PC-9 (cell line): ENCODE data around the gene CNGA2. TPM values are rescaled to one million over a fixed set of nuclear protein-coding genes. Genes with fewer than 3 reads are reported as not detected.

Experiments used
- BruUV-seq: library from RNA; stranded (reverse); fragments of 400-500 nt; replicated peaks from 2 replicates; lab custom pipeline; 2021; lab: Mats Ljungman, UMichigan
- CTCF ChIA-PET: fragments of 300-600 bp; sonication (Branson Sonifier 250); formaldehyde crosslinking; loops from one replicate; lab custom pipeline; 2022; ENCODE audit warnings: antibody characterized with exemption; lab: Charles Lee
- POLR2A ChIA-PET: fragments of 300-600 bp; sonication (Branson Sonifier 250); formaldehyde crosslinking; loops from one replicate; lab custom pipeline; 2022; ENCODE audit warnings: antibody characterized with exemption; ENCODE audit not compliant: unreplicated experiment; lab: Charles Lee
- DNase-seq, 2 experiments: peaks; one replicate each; pipeline versions ENCODE4 v3.0.0 to v3.0.0-alpha.2; 2015 to 2022; ENCODE audit warnings: mixed read lengths in 1 of 2
- H2AFZ ChIP-seq: fragments of 200-600 bp; sonication (generic); 2 replicates; pipeline ENCODE4 v1.8.1; 2017; ENCODE audit warnings: antibody characterized with exemption
- H3F3A ChIP-seq: fragments of 200-600 bp; sonication (generic); 2 replicates; pipeline ENCODE4 v1.8.1; 2017; ENCODE audit warnings: antibody characterized with exemption, mild to moderate bottlenecking, low read depth; ENCODE audit not compliant: insufficient read depth
- H3K27ac ChIP-seq: fragments of 200-600 bp; sonication (generic); 2 replicates; pipeline ENCODE4 v1.6.1; 2016; ENCODE audit warnings: mixed run types
- H3K27me3 ChIP-seq: fragments of 200-600 bp; sonication (generic); 2 replicates; pipeline ENCODE4 v1.6.1; 2016; ENCODE audit warnings: low read depth, mixed run types; ENCODE audit not compliant: insufficient read depth
- H3K36me3 ChIP-seq: fragments of 200-600 bp; sonication (generic); 2 replicates; pipeline ENCODE4 v1.6.1; 2016; ENCODE audit warnings: low read depth, mixed run types
- H3K4me1 ChIP-seq: fragments of 200-600 bp; sonication (generic); replicated peaks from 2 replicates; pipeline ENCODE4 v1.6.1; 2016; ENCODE audit warnings: mixed run types; ENCODE audit not compliant: insufficient read depth
- H3K4me2 ChIP-seq: fragments of 200-600 bp; sonication (generic); 2 replicates; pipeline ENCODE4 v1.6.1; 2017; ENCODE audit warnings: mixed run types
- H3K4me3 ChIP-seq: fragments of 200-600 bp; sonication (generic); 2 replicates; pipeline ENCODE4 v1.6.1; 2016; ENCODE audit warnings: mixed run types
- H3K79me2 ChIP-seq: fragments of 200-600 bp; sonication (generic); 2 replicates; pipeline ENCODE4 v1.6.1; 2017; ENCODE audit warnings: low read depth, mixed run types
- H3K9me2 ChIP-seq: fragments of 200-600 bp; sonication (generic); 2 replicates; pipeline ENCODE4 v1.8.1; 2017; ENCODE audit warnings: mild to moderate bottlenecking; ENCODE audit not compliant: insufficient read depth
- H3K9me3 ChIP-seq: fragments of 200-600 bp; sonication (generic); 2 replicates; pipeline ENCODE4 v1.8.1; 2016; ENCODE audit warnings: low read depth; ENCODE audit not compliant: insufficient read depth
- H4K20me1 ChIP-seq: fragments of 200-600 bp; sonication (generic); 2 replicates; pipeline ENCODE4 v1.8.1; 2017; ENCODE audit not compliant: insufficient read depth
- EZH2 ChIP-seq: fragments of 200-600 bp; sonication (generic); IDR thresholded peaks from 2 replicates; pipeline ENCODE4 v1.8.0; 2017; ENCODE audit warnings: antibody characterized with exemption, low read depth
- intact Hi-C: fragments of 100-400 bp; cut with micrococcal nuclease; formaldehyde crosslinking; loops from one replicate; pipeline ENCODE4 v1.10.0; 2022; ENCODE audit not compliant: unreplicated experiment
- total RNA-seq: library from RNA; stranded (reverse); gene quantifications from 2 replicates; pipeline ENCODE4 v1.2.3, GENCODE V29; 2021
- TF ChIP-seq, protein P1 (sequence below): fragments of 200-600 bp; sonication (generic); conservative IDR thresholded peaks from 2 replicates; pipeline ENCODE4 v1.6.1; 2017; ENCODE audit warnings: mixed run types, antibody characterized with exemption, mild to moderate bottlenecking, moderate library complexity

CNGA2 gene
- total RNA-seq, 1 experiment from 2014 or later: not detected

DNA sequence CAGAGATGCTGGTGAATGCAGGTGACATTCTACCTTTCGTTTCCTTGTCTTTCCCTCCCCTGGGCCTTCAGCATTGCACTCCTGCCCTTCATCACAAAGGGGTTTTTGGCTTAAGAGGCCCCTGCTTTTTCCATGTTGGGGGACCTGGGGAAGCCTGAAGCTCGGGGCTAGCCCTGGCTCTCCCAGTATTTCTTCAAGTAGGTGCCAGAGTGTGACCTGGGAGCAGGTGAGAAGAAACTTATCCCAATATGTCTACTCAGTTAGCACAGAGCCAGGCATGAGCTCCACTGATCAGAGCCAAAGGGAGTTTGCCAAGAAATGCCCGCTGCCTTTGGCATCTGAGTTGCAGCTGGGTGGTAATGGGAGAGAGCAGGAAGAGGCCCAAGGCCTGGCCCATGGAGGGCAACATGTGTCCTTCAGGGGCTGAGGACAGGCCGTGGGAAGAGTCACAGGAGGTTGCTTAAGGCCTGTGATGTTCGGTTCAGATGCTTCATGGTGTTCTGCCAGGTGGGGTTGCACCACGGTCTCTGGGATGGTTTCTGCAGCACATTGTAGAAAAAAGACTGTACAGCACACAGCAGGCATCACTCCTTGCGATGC is 31.7 kb upstream of the CNGA2 start:
- Histone ChIP-seq H3K4me1 (no peaks in the 10 kb centered on the region), H3K9me3 (no peaks in the 10 kb centered on the region), H3F3A (no peaks in the 10 kb centered on the region), H3K4me2 (no peak overlapping the region), H3K27me3 (peaks cover 96% of the 10 kb centered on the region), H3K36me3 (no peaks in the 10 kb centered on the region), H4K20me1 (no peaks in the 10 kb centered on the region), H3K27ac (no peak overlapping the region), H3K9me2 (no peaks in the 10 kb centered on the region), H3K79me2 (no peaks in the 10 kb centered on the region), H2AFZ (no peak overlapping the region), H3K4me3 (no peak overlapping the region)
- intact Hi-C loops: no loop called here
- CTCF ChIA-PET: no interaction called here
- DNase-seq: no peak
- POLR2A ChIA-PET: no interaction called here
- no TSS peak for BruUV-seq
- TF ChIP-seq, protein P1, sequence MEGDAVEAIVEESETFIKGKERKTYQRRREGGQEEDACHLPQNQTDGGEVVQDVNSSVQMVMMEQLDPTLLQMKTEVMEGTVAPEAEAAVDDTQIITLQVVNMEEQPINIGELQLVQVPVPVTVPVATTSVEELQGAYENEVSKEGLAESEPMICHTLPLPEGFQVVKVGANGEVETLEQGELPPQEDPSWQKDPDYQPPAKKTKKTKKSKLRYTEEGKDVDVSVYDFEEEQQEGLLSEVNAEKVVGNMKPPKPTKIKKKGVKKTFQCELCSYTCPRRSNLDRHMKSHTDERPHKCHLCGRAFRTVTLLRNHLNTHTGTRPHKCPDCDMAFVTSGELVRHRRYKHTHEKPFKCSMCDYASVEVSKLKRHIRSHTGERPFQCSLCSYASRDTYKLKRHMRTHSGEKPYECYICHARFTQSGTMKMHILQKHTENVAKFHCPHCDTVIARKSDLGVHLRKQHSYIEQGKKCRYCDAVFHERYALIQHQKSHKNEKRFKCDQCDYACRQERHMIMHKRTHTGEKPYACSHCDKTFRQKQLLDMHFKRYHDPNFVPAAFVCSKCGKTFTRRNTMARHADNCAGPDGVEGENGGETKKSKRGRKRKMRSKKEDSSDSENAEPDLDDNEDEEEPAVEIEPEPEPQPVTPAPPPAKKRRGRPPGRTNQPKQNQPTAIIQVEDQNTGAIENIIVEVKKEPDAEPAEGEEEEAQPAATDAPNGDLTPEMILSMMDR: no peak
- TF ChIP-seq EZH2: no peak

DNA sequence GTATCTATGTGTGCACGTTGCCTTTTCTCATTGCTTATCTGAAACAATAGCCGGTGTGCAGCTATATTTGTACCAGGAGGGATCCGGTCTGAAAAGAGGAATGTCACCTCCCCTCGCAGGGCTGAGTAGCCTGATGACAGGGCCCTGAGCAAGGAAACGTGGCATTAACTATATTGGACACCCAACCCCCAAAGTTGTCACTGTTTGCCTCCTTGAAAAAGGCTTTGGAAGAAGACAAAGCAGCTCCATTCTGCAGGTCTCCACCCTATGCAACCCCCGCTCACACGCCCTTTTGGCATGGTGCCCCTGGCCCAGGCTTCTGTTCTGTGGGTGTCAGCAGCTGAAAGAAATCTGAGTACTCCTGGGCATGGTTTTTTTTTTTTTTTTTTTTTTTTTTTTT is 31.1 kb upstream of the CNGA2 start:
- intact Hi-C loops: no loop called here
- H3K9me3 ChIP-seq: no peaks in the 10 kb centered on the region
- TF ChIP-seq, protein P1: no peak
- no peak for TF ChIP-seq EZH2
- no peaks in the 10 kb centered on the region for H3K4me1 ChIP-seq
- BruUV-seq: no TSS peak
- CTCF ChIA-PET: no interaction called here
- H3F3A ChIP-seq: no peaks in the 10 kb centered on the region
- DNase-seq: no peak
- H3K27me3 ChIP-seq: peaks cover 96% of the 10 kb centered on the region
- no peak overlapping the region for H2AFZ ChIP-seq
- H3K79me2 ChIP-seq: no peaks in the 10 kb centered on the region
- H3K27ac ChIP-seq: no peak overlapping the region
- H3K4me3 ChIP-seq: no peak overlapping the region
- POLR2A ChIA-PET: no interaction called here
- H3K9me2 ChIP-seq: no peaks in the 10 kb centered on the region
- no peaks in the 10 kb centered on the region for H4K20me1 ChIP-seq
- H3K4me2 ChIP-seq: no peak overlapping the region
- H3K36me3 ChIP-seq: no peaks in the 10 kb centered on the region

GRCh38 chrX:151704041-151704663 is 30.4 kb upstream of the CNGA2 start:
- H3K36me3 ChIP-seq: no peaks in the 10 kb centered on the region
- BruUV-seq: no TSS peak
- no peak overlapping the region for H3K4me2 ChIP-seq
- H3K4me3 ChIP-seq: no peak overlapping the region
- no peaks in the 10 kb centered on the region for H3K4me1 ChIP-seq
- peaks cover 95% of the 10 kb centered on the region for H3K27me3 ChIP-seq
- POLR2A ChIA-PET: no interaction called here
- no peak overlapping the region for H2AFZ ChIP-seq
- H3K27ac ChIP-seq: no peak overlapping the region
- no peaks in the 10 kb centered on the region for H4K20me1 ChIP-seq
- TF ChIP-seq EZH2: no peak
- TF ChIP-seq, protein P1: no peak
- H3K9me2 ChIP-seq: no peaks in the 10 kb centered on the region
- no peaks in the 10 kb centered on the region for H3K9me3 ChIP-seq
- no peak for DNase-seq
- no peaks in the 10 kb centered on the region for H3K79me2 ChIP-seq
- intact Hi-C loops: no loop called here
- H3F3A ChIP-seq: no peaks in the 10 kb centered on the region
- CTCF ChIA-PET: no interaction called here
